Measurements from ENCODE around the gene FARS2.

- TF ChIP-seq CTCF (IDR thresholded peaks at IDR 0.05; ENCODE audit: low read depth, low read length) (no peak), POLR2A (IDR thresholded peaks at IDR 0.05; ENCODE audit: extremely low read depth, insufficient read length) (no peak), MYC (IDR thresholded peaks at IDR 0.05; ENCODE audit: low read depth, low read length) (no peak)
- TF ChIP-seq, protein P1, sequence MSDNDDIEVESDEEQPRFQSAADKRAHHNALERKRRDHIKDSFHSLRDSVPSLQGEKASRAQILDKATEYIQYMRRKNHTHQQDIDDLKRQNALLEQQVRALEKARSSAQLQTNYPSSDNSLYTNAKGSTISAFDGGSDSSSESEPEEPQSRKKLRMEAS (IDR thresholded peaks at IDR 0.05; ENCODE audit: low read depth, low read length) = no peak
Measured at GRCh38 chr6:5636210-5637030, 375.1 kb downstream of the FARS2 start.

All from NB4 (cell line).